HepG2 (cell line): ENCODE measurements around the gene SYNDIG1.

ENCODE experiments used
- TF ChIP-seq, protein P1 (sequence below), 2 experiments: sonication (generic) in 1 of 2; formaldehyde crosslinking in 1 of 2; IDR thresholded peaks; 2 replicates each; pipeline versions ENCODE4 v1.4.0 to v1.6.1; 2018 to 2020; ENCODE audit warnings: missing genetic modification reagents in 2 of 2, borderline replicate concordance in 1 of 2, low read depth in 1 of 2, mild to moderate bottlenecking in 1 of 2, missing biosample characterization in 1 of 2
- TF ChIP-seq, protein P2 (sequence below): sonication (generic); formaldehyde crosslinking; IDR thresholded peaks from 2 replicates; pipeline ENCODE4 v1.4.0; 2020; ENCODE audit warnings: mild to moderate bottlenecking, missing genetic modification reagents

GRCh38 chr20:24546232-24546892 is 76.9 kb downstream of the SYNDIG1 start:
- TF ChIP-seq, protein P1, sequence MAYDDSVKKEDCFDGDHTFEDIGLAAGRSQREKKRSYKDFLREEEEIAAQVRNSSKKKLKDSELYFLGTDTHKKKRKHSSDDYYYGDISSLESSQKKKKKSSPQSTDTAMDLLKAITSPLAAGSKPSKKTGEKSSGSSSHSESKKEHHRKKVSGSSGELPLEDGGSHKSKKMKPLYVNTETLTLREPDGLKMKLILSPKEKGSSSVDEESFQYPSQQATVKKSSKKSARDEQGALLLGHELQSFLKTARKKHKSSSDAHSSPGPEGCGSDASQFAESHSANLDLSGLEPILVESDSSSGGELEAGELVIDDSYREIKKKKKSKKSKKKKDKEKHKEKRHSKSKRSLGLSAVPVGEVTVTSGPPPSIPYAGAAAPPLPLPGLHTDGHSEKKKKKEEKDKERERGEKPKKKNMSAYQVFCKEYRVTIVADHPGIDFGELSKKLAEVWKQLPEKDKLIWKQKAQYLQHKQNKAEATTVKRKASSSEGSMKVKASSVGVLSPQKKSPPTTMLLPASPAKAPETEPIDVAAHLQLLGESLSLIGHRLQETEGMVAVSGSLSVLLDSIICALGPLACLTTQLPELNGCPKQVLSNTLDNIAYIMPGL (CRISPR knock-in tag; IDR thresholded peaks at IDR 0.05; ENCODE audit: borderline replicate concordance in 1 of 2, low read depth in 1 of 2): no peak
- TF ChIP-seq, protein P2, sequence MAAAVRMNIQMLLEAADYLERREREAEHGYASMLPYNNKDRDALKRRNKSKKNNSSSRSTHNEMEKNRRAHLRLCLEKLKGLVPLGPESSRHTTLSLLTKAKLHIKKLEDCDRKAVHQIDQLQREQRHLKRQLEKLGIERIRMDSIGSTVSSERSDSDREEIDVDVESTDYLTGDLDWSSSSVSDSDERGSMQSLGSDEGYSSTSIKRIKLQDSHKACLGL (CRISPR knock-in tag): no peak
